MCF 10A (cell line): ENCODE results near the gene STN1. TPM values are rescaled to one million over a fixed set of nuclear protein-coding genes. Genes with fewer than 3 reads are reported as not detected.

Experiments
- BruUV-seq: library from RNA; stranded (reverse); fragments of 400-500 nt; replicated peaks from 2 replicates; lab custom pipeline; 2021; lab: Mats Ljungman, UMichigan
- CTCF ChIA-PET: fragments of 300-600 bp; sonication (Branson Sonifier 250); formaldehyde crosslinking; extraction: SDS; loops from one replicate; lab custom pipeline; 2021; ENCODE audit warnings: antibody characterized with exemption, inconsistent platforms; lab: Yijun Ruan, JAX
- POLR2A ChIA-PET: fragments of 300-600, 350-650 bp; sonication (Branson Sonifier 250); formaldehyde crosslinking; extraction: SDS; loops from one replicate; lab custom pipeline; 2020; ENCODE audit warnings: antibody characterized with exemption, inconsistent platforms; lab: Yijun Ruan, JAX
- DNase-seq: peaks from one replicate; pipeline ENCODE4 v3.0.0-alpha.2; 2018; ENCODE audit not compliant: unreplicated experiment
- H3K27ac Mint-ChIP-seq: one replicate; pipeline ENCODE4 v1.8.0; 2022; ENCODE audit warnings: mild to moderate bottlenecking, low read depth, mixed read lengths; ENCODE audit not compliant: unreplicated experiment
- H3K27me3 Mint-ChIP-seq: one replicate; pipeline ENCODE4 v1.8.0; 2022; ENCODE audit warnings: mixed read lengths; ENCODE audit not compliant: insufficient read depth, unreplicated experiment
- H3K36me3 Mint-ChIP-seq: one replicate; pipeline ENCODE4 v1.8.0; 2022; ENCODE audit warnings: mild to moderate bottlenecking, moderate library complexity, mixed read lengths; ENCODE audit not compliant: insufficient read depth, unreplicated experiment
- H3K4me1 Mint-ChIP-seq: one replicate; pipeline ENCODE4 v1.8.0; 2022; ENCODE audit warnings: mixed read lengths; ENCODE audit not compliant: insufficient read depth, unreplicated experiment
- H3K4me3 Mint-ChIP-seq: one replicate; pipeline ENCODE4 v1.8.0; 2022; ENCODE audit warnings: mild to moderate bottlenecking, moderate library complexity, mixed read lengths; ENCODE audit not compliant: unreplicated experiment
- H3K9me3 Mint-ChIP-seq: one replicate; pipeline ENCODE4 v1.8.0; 2022; ENCODE audit warnings: mixed read lengths; ENCODE audit not compliant: unreplicated experiment
- CTCF ChIP-seq: fragments of 200-600 bp; IDR thresholded peaks from one replicate; pipeline ENCODE4 v1.8.0; 2022; ENCODE audit warnings: antibody characterized with exemption, mild to moderate bottlenecking; ENCODE audit not compliant: unreplicated experiment
- intact Hi-C: fragments of 100-400 bp; cut with micrococcal nuclease; formaldehyde crosslinking; loops from 2 replicates; pipeline ENCODE4 v1.14.1; 2022
- total RNA-seq: library from RNA; stranded (reverse); gene quantifications from 2 replicates; pipeline ENCODE4 v1.2.3, GENCODE V29; 2022

Gene STN1
- total RNA-seq, 1 experiment from 2014 or later = 46.7 TPM

GRCh38 chr10:103911021-103911459 is 6.9 kb downstream of the STN1 start:
- no peak for TF ChIP-seq CTCF
- DNase-seq = no peak
- H3K27me3 Mint-ChIP-seq = no peaks in the 10 kb centered on the region
- H3K36me3 Mint-ChIP-seq = peaks cover 15% of the 10 kb centered on the region
- intact Hi-C loops = no loop called here
- ChIA-PET POLR2A (interaction anchor here (0.6 to 5.8 kb wide), 10 partner anchors 10 to 210 kb away, joined by 3 to 127 read pairs (median 13); partner anchors contain the start of genes SFR1 and SLK), CTCF (interaction anchor here (0.5 to 0.6 kb wide), 2 partner anchors 53 to 210 kb away, joined by 3 read pairs; no protein-coding TSS in a partner anchor)
- BruUV-seq = no TSS peak
- H3K4me1 Mint-ChIP-seq = peaks cover 32% of the 10 kb centered on the region
- peak overlapping the region; percentile 62 for H3K27ac Mint-ChIP-seq
- H3K9me3 Mint-ChIP-seq = no peaks in the 10 kb centered on the region
- H3K4me3 Mint-ChIP-seq = peak overlapping the region; percentile 43

GRCh38 chr10:103910442-103911012 is 7.5 kb downstream of the STN1 start:
- POLR2A ChIA-PET = interaction anchor here (0.6 to 5.8 kb wide), 15 partner anchors 8 to 211 kb away, joined by 3 to 127 read pairs (median 8); partner anchors contain the start of genes SFR1, SLK and STN1
- BruUV-seq = no TSS peak
- Mint-ChIP-seq H3K4me1 (peaks cover 32% of the 10 kb centered on the region), H3K27me3 (no peaks in the 10 kb centered on the region), H3K4me3 (peak overlapping the region; percentile 43), H3K27ac (peak overlapping the region; percentile 62), H3K9me3 (no peaks in the 10 kb centered on the region), H3K36me3 (peaks cover 15% of the 10 kb centered on the region)
- intact Hi-C loops = no loop called here
- no peak for TF ChIP-seq CTCF
- CTCF ChIA-PET = interaction anchor here (0.6 kb wide), 1 partner anchor 210 kb away, joined by 3 read pairs; no protein-coding TSS in a partner anchor
- DNase-seq = no peak

- Mint-ChIP-seq H3K27me3 (no peaks in the 10 kb centered on the region), H3K27ac (peak overlapping the region; percentile 16), H3K4me3 (no peak overlapping the region), H3K4me1 (peaks cover 29% of the 10 kb centered on the region), H3K36me3 (peaks cover 25% of the 10 kb centered on the region), H3K9me3 (no peaks in the 10 kb centered on the region)
- intact Hi-C loops = no loop called here
- CTCF ChIA-PET = interaction anchor here (0.6 kb wide), 1 partner anchor 64 kb away, joined by 3 read pairs; no protein-coding TSS in a partner anchor
- POLR2A ChIA-PET = interaction anchor here (0.6 to 1.3 kb wide), 2 partner anchors 62 to 237 kb away, joined by 3 to 5 read pairs; no protein-coding TSS in a partner anchor
- no peak for DNase-seq
- BruUV-seq = no TSS peak
- TF ChIP-seq CTCF = no peak
Observed at GRCh38 chr10:103905441-103905840, 12.5 kb downstream of the STN1 start.

GRCh38 chr10:103901299-103901698 is 16.7 kb downstream of the STN1 start:
- H3K9me3 Mint-ChIP-seq = no peaks in the 10 kb centered on the region
- BruUV-seq = no TSS peak
- CTCF ChIA-PET = interaction anchor here (0.6 to 5.1 kb wide), 6 partner anchors 8 to 133 kb away, joined by 3 to 46 read pairs (median 4); no protein-coding TSS in a partner anchor
- POLR2A ChIA-PET = interaction anchor here (0.7 to 5.9 kb wide), 17 partner anchors 8 to 217 kb away, joined by 3 to 89 read pairs (median 5); partner anchors contain the start of genes SLK and STN1
- peaks cover 52% of the 10 kb centered on the region for H3K36me3 Mint-ChIP-seq
- H3K27ac Mint-ChIP-seq = peak overlapping the region; percentile 87
- H3K4me1 Mint-ChIP-seq = peaks cover 16% of the 10 kb centered on the region
- TF ChIP-seq CTCF = no peak
- no peaks in the 10 kb centered on the region for H3K27me3 Mint-ChIP-seq
- intact Hi-C loops = no loop called here
- DNase-seq = no peak
- no peak overlapping the region for H3K4me3 Mint-ChIP-seq
